AG04450 (cell line): ENCODE results near the gene CBY1. TPM values are rescaled to one million over a fixed set of nuclear protein-coding genes. Genes with fewer than 3 reads are reported as not detected.

ENCODE experiments used
- CTCF ChIA-PET: fragments of 300-600, 350-600 bp; formaldehyde crosslinking; extraction: SDS; loops from one replicate; lab custom pipeline; 2022; ENCODE audit warnings: antibody characterized with exemption, inconsistent platforms; lab: Charles Lee
- POLR2A ChIA-PET: fragments of 350-600 bp; formaldehyde crosslinking; extraction: SDS; loops from one replicate; lab custom pipeline; 2021; ENCODE audit warnings: antibody characterized with exemption, inconsistent platforms; lab: Yijun Ruan, JAX
- DNase-seq: peaks from one replicate; pipeline ENCODE4 v3.0.0-alpha.2; 2011; ENCODE audit warnings: low read depth, low spot score
- H3K27ac ChIP-seq: one replicate; pipeline ENCODE4 v1.5.1; 2012; ENCODE audit warnings: low read depth, low read length, control low read depth
- H3K27me3 ChIP-seq: one replicate; pipeline ENCODE4 v1.6.0; 2012; ENCODE audit warnings: low read length; ENCODE audit not compliant: control insufficient read depth, insufficient read depth
- H3K4me3 ChIP-seq: 2 replicates; pipeline ENCODE4 v1.5.1; 2011; ENCODE audit warnings: mild to moderate bottlenecking, low read depth, low read length, control low read depth
- H3K9me3 ChIP-seq: 2 replicates; pipeline ENCODE4 v1.5.1; 2012; ENCODE audit warnings: low read length; ENCODE audit not compliant: control insufficient read depth, insufficient read depth
- polyA plus RNA-seq: library from polyadenylated mRNA; depleted of rRNA; stranded (reverse); fragments of >200 nt; gene quantifications from 2 replicates; pipeline ENCODE4 v1.2.3, GENCODE V29; 2011
- TF ChIP-seq, protein P1 (sequence below): IDR thresholded peaks from 2 replicates; pipeline ENCODE4 v1.5.1; 2011; ENCODE audit warnings: low read depth, low read length, control low read depth, inconsistent platforms

CBY1 gene
- polyA plus RNA-seq, 1 experiment = 43.0 TPM

GRCh38 chr22:38618258-38618657 lies 38.2 kb upstream of the CBY1 start:
- no peak overlapping the region for H3K4me3 ChIP-seq
- ChIA-PET POLR2A (no interaction called here), CTCF (no interaction called here)
- H3K9me3 ChIP-seq = no peaks in the 10 kb centered on the region
- H3K27ac ChIP-seq = no peak overlapping the region
- TF ChIP-seq, protein P1, sequence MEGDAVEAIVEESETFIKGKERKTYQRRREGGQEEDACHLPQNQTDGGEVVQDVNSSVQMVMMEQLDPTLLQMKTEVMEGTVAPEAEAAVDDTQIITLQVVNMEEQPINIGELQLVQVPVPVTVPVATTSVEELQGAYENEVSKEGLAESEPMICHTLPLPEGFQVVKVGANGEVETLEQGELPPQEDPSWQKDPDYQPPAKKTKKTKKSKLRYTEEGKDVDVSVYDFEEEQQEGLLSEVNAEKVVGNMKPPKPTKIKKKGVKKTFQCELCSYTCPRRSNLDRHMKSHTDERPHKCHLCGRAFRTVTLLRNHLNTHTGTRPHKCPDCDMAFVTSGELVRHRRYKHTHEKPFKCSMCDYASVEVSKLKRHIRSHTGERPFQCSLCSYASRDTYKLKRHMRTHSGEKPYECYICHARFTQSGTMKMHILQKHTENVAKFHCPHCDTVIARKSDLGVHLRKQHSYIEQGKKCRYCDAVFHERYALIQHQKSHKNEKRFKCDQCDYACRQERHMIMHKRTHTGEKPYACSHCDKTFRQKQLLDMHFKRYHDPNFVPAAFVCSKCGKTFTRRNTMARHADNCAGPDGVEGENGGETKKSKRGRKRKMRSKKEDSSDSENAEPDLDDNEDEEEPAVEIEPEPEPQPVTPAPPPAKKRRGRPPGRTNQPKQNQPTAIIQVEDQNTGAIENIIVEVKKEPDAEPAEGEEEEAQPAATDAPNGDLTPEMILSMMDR = no peak
- no peaks in the 10 kb centered on the region for H3K27me3 ChIP-seq
- DNase-seq = no peak

DNA sequence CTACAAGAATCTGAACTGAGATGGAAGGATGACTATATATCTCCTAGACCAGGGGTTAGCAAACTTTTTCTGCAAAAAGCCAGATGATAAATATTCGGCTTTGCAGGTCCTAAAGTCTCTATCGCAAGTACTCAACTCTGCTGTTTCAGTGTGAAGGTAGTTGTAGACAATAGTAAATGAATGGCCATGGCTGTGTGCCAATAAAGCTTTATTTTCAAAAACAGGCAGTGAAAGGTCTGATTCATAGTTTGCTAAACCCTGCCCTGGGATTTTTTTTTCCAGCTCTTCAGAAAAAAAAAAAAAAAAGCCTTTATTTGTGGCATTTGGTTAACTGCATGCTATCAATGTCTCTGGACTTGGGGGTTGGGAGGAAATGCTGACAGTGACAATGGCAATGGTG lies 37.8 kb upstream of the CBY1 start:
- no peak for DNase-seq

DNA sequence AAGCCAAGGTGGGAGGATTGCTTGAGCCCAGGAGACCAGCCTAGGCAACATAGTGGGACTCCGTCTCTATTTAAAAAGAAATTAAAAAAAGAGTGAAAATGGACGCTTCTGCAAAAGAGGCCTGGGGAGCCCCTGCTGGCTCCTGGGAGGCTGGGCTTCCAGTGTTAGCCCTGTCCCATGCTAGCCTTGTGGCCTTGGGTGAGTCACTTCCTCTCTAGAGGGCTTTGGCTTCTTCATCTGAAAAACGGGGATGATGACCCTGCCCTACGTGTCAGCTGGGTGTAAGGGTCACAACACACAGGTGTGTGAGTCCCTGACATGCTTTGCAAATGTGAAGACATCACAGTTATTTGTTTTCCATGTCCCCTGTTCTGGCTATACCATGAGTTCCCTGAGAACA lies 33.1 kb upstream of the CBY1 start:
- Histone ChIP-seq H3K9me3 (no peaks in the 10 kb centered on the region), H3K4me3 (no peak overlapping the region), H3K27me3 (no peaks in the 10 kb centered on the region), H3K27ac (no peak overlapping the region)
- POLR2A ChIA-PET = no interaction called here
- DNase-seq = no peak
- TF ChIP-seq, protein P1 = no peak
- CTCF ChIA-PET = no interaction called here

More for the DNA sequence above, 37.8 kb upstream of the CBY1 start:
- Histone ChIP-seq H3K27me3 (no peaks in the 10 kb centered on the region), H3K27ac (no peak overlapping the region), H3K4me3 (no peak overlapping the region), H3K9me3 (no peaks in the 10 kb centered on the region)
- TF ChIP-seq, protein P1 = no peak
- ChIA-PET POLR2A (no interaction called here), CTCF (no interaction called here)

DNA sequence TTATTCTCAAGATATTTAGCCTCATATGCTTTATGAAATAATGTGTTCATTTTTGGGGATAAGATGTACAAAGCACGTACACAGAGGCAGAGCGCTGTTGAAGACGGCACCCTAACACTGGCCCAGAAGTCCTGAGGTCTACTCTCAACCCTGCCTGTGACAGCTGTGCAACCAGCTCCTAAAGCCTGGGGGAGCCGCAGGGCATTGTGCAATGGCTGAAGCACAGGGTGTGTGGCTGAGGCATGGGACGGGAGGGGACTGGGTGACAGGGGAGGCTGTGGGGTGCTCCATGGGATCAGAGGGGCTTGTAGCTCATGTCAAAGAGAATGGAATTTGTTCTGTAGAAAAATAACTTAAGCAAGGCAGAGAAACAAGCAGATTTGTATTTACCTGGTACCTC lies 28.0 kb upstream of the CBY1 start:
- CTCF ChIA-PET = no interaction called here
- no peak for DNase-seq
- no peaks in the 10 kb centered on the region for H3K27me3 ChIP-seq
- H3K27ac ChIP-seq = no peak overlapping the region
- no peaks in the 10 kb centered on the region for H3K9me3 ChIP-seq
- TF ChIP-seq, protein P1 = no peak
- no peak overlapping the region for H3K4me3 ChIP-seq
- POLR2A ChIA-PET = no interaction called here

DNA sequence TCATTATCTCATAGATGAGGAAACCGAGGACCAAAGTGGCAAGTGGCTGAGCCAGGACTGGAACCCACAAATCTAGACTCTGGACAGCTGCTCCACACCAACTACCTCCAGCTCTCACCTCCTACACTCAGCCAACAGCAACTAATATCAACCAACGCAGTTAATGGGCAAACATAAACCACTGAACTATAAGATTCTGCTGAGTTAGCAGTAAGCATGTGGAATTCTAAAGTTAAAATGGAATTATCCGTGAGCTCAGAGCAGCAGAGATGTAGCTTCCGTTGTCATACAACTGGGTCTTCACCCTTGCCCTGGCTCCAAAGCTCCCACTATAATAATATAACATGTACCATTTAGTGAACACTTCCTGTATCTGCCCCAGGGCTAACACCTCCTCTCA lies 27.3 kb upstream of the CBY1 start:
- Histone ChIP-seq H3K4me3 (no peak overlapping the region), H3K9me3 (no peaks in the 10 kb centered on the region), H3K27me3 (no peaks in the 10 kb centered on the region), H3K27ac (no peak overlapping the region)
- DNase-seq = no peak
- TF ChIP-seq, protein P1 = no peak
- POLR2A ChIA-PET = no interaction called here
- CTCF ChIA-PET = interaction anchor here (0.6 kb wide), 1 partner anchor 33 kb away, joined by 4 read pairs; no protein-coding TSS in a partner anchor
